Activated T-helper 1 cell treated with anti-CD3 and anti-CD28 coated beads, Interleukin-12 subunit alpha, Interleukin-12 subunit beta, Interleukin-2, Interleukin-4 antibody, amounts not matched to agents 30 ng/mL and 10 ng/mL and 1 ng/mL, durations not matched to agents 14 hours and 24 hours and 36 hours (primary cell): ENCODE measurements around the gene NKX2-2. TPM values are rescaled to one million over a fixed set of nuclear protein-coding genes. Genes with fewer than 3 reads are reported as not detected.
A peak's percentile ranks its signal among the peaks of the same experiment; 100 is the strongest.

Source experiments
- DNase-seq: peaks from one replicate; pipeline ENCODE4 v3.0.0; 2021; ENCODE audit warnings: low spot score
- H3K27ac Mint-ChIP-seq: one replicate; pipeline ENCODE4 v1.8.0; 2021; ENCODE audit warnings: mild to moderate bottlenecking, mixed read lengths
- H3K27me3 Mint-ChIP-seq: one replicate; pipeline ENCODE4 v1.8.0; 2022; ENCODE audit warnings: mild to moderate bottlenecking, moderate library complexity, mixed read lengths; ENCODE audit not compliant: insufficient read depth
- H3K36me3 Mint-ChIP-seq: one replicate; pipeline ENCODE4 v1.8.0; 2021; ENCODE audit warnings: low read depth, mixed read lengths
- H3K4me1 Mint-ChIP-seq: one replicate; pipeline ENCODE4 v1.8.0; 2021; ENCODE audit warnings: low read depth, mixed read lengths
- H3K4me3 Mint-ChIP-seq: one replicate; pipeline ENCODE4 v1.8.0; 2021; ENCODE audit warnings: mild to moderate bottlenecking, moderate library complexity, mixed read lengths
- H3K9me3 Mint-ChIP-seq: one replicate; pipeline ENCODE4 v1.8.0; 2021; ENCODE audit warnings: mixed read lengths
- intact Hi-C: fragments of 100-400 bp; cut with micrococcal nuclease; formaldehyde crosslinking; loops from one replicate; pipeline ENCODE4 v1.15.1; 2024
- total RNA-seq: library from RNA; stranded (reverse); gene quantifications from 2 replicates; pipeline ENCODE4 v1.2.3, GENCODE V29; 2022

The NKX2-2 gene
- total RNA-seq, 1 donor from 2014 or later: not detected

DNA sequence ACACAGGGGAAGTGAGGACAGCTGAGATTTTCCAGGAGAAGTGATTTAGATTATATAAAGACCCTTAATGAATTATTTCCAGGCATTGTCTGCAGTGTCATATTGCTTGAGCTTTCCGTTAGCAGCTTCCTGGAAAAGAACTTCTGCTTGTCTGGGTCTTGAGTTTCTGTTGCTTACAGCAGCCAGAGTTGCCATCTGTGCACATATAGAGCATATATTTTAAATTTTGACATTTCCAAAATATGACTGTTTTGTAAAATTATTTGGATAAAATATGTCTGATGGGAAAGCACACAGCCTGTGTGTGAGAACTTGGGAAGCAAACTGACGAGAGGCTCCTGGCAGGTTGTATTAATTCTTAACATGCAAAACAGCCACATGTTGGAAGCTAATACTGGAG lies 21.0 kb upstream of the NKX2-2 start:
- Mint-ChIP-seq H3K9me3 (no peaks in the 10 kb centered on the region), H3K4me3 (no peak overlapping the region), H3K27me3 (peaks cover 13% of the 10 kb centered on the region), H3K4me1 (peaks cover 3% of the 10 kb centered on the region), H3K27ac (no peak overlapping the region), H3K36me3 (no peaks in the 10 kb centered on the region)
- intact Hi-C loops: no loop called here
- DNase-seq: no peak

DNA sequence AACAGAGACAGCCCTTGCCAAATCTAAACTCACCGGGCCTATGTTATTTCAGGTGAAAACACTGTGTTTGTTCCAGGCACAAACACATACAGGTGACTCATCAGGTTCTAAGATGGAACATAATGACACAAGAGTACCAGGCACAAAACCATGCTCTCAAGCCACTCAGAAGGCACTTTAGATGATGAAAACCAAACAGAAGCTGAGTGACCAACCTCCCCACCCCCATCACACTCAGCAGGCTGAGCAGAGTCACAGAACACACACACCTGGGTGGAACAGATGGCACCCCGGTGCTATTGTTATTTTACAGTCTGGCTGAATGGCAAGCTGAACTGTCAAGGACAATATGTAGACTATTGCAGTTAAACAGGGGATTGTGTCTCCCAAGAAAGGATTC lies 20.6 kb upstream of the NKX2-2 start:
- intact Hi-C loops: no loop called here
- H3K36me3 Mint-ChIP-seq: no peaks in the 10 kb centered on the region
- no peak for DNase-seq
- peaks cover 6% of the 10 kb centered on the region for H3K4me1 Mint-ChIP-seq
- H3K9me3 Mint-ChIP-seq: no peaks in the 10 kb centered on the region
- H3K4me3 Mint-ChIP-seq: no peak overlapping the region
- H3K27me3 Mint-ChIP-seq: peaks cover 13% of the 10 kb centered on the region
- H3K27ac Mint-ChIP-seq: no peak overlapping the region

- Mint-ChIP-seq H3K9me3 (no peaks in the 10 kb centered on the region), H3K36me3 (no peaks in the 10 kb centered on the region), H3K27ac (no peak overlapping the region), H3K4me1 (peaks cover 6% of the 10 kb centered on the region), H3K27me3 (peaks cover 37% of the 10 kb centered on the region), H3K4me3 (no peak overlapping the region)
- intact Hi-C loops: loop anchor here (1.0 kb wide), 2 partner anchors 42 to 85 kb away; no protein-coding TSS in a partner anchor
- DNase-seq: no peak
These were observed 16.0 kb upstream of the NKX2-2 start for GRCh38 chr20:21529863-21530262.

DNA sequence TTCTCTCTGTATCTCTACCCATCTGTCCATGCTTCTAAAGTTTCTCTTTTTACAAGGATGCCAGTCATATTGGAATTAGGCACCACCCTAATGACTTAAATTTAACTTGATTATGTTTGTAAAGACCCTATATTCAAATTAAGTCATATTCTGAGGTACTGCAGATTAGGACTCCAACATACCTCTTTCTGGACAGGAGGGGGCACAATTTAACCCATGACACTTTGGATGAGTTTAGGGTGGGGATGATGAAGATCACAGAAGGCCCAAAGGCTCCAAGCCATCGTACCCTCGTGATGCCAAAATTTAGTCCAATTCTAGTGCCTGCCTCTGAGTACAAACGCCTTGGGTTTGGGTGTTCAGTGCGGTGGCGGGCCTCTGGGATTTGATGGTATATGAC lies 15.0 kb upstream of the NKX2-2 start:
- peaks cover 6% of the 10 kb centered on the region for H3K4me1 Mint-ChIP-seq
- H3K27me3 Mint-ChIP-seq: peaks cover 40% of the 10 kb centered on the region
- no peak overlapping the region for H3K4me3 Mint-ChIP-seq
- no peak for DNase-seq
- H3K36me3 Mint-ChIP-seq: no peaks in the 10 kb centered on the region
- no peaks in the 10 kb centered on the region for H3K9me3 Mint-ChIP-seq
- intact Hi-C loops: loop anchor here (1.0 kb wide), 1 partner anchor 43 kb away; no protein-coding TSS in a partner anchor
- no peak overlapping the region for H3K27ac Mint-ChIP-seq

DNA sequence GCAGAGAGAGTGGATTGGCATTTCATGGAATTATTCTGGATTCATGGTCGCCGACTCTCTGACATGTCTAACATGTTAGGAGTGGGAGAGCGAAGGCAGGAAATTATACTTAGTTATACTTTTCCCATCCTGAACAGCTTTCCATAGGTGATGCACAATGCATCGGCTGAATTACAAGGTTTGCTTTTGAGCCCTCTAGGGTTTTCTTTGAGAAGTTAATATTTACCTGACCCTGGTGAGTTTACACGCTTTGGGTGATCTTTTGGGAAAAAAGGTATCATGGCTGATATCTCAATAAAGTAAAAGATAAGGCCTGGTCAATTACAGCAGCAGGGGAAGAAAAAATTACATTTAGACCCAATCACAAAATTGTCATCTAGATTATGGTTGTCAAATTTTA lies 14.0 kb upstream of the NKX2-2 start:
- no peak overlapping the region for H3K4me3 Mint-ChIP-seq
- DNase-seq: no peak
- no peaks in the 10 kb centered on the region for H3K9me3 Mint-ChIP-seq
- no peak overlapping the region for H3K27ac Mint-ChIP-seq
- H3K27me3 Mint-ChIP-seq: peaks cover 50% of the 10 kb centered on the region
- peaks cover 6% of the 10 kb centered on the region for H3K4me1 Mint-ChIP-seq
- no peaks in the 10 kb centered on the region for H3K36me3 Mint-ChIP-seq
- intact Hi-C loops: no loop called here

- no peak overlapping the region for H3K4me3 Mint-ChIP-seq
- H3K27ac Mint-ChIP-seq: no peak overlapping the region
- no peaks in the 10 kb centered on the region for H3K9me3 Mint-ChIP-seq
- H3K4me1 Mint-ChIP-seq: peaks cover 6% of the 10 kb centered on the region
- intact Hi-C loops: no loop called here
- DNase-seq: no peak
- H3K36me3 Mint-ChIP-seq: no peaks in the 10 kb centered on the region
- H3K27me3 Mint-ChIP-seq: peaks cover 49% of the 10 kb centered on the region
These were observed 12.9 kb upstream of the NKX2-2 start for GRCh38 chr20:21526776-21527175.

GRCh38 chr20:21523895-21524294 lies 10.0 kb upstream of the NKX2-2 start:
- H3K4me3 Mint-ChIP-seq: no peak overlapping the region
- no peak for DNase-seq
- no peak overlapping the region for H3K27ac Mint-ChIP-seq
- intact Hi-C loops: loop anchor here (2.0 kb wide), 1 partner anchor 17 kb away; no protein-coding TSS in a partner anchor
- H3K4me1 Mint-ChIP-seq: peaks cover 5% of the 10 kb centered on the region
- no peaks in the 10 kb centered on the region for H3K9me3 Mint-ChIP-seq
- peaks cover 75% of the 10 kb centered on the region for H3K27me3 Mint-ChIP-seq
- no peaks in the 10 kb centered on the region for H3K36me3 Mint-ChIP-seq

GRCh38 chr20:21523281-21523868 lies 9.5 kb upstream of the NKX2-2 start:
- Mint-ChIP-seq H3K27ac (peak overlapping the region; percentile 37), H3K4me3 (no peak overlapping the region), H3K27me3 (peaks cover 79% of the 10 kb centered on the region), H3K9me3 (no peaks in the 10 kb centered on the region), H3K4me1 (peaks cover 5% of the 10 kb centered on the region), H3K36me3 (no peaks in the 10 kb centered on the region)
- DNase-seq: no peak
- intact Hi-C loops: loop anchor here (2.0 kb wide), 1 partner anchor 17 kb away; no protein-coding TSS in a partner anchor

DNA sequence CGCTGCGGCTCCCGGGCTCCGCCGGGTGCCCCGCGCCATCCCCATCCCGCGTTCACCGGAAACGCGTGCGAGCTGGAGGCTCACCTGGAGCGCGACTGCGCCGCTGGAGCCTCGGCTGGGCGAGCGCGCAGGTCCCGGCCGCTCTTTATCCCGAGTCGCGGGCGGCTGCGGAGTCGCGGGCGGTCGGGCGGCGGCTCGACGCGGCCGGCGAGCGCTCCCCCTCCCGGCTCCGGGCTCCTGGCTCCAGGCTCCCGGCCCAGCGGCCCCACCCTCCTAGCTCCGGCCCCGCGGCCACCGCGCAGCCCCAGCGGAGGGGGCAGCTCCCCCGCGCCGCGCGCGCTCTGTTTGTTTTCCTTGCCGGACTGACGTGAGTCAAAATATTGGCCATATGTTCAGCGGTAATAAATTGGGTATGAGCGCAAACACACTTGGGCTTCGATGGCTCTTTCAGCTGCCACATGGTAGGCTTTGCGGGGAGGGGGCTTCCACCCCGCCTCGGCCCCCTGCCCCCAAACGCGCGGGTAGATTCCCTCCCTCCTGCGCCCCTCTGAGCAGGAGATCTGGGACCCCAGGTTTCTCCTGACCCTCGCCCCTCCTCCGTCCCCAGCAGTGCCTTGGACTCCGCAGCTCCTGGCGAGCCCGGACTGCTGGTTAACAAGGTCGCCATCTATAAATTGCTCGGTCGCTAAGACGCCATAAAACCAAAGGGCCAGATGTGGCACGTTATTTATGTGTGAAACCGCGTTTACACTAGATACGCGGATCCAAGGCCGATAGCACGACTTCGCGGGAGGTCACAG lies 8.8 kb upstream of the NKX2-2 start:
- intact Hi-C loops: loop anchor here (2.0 kb wide), 1 partner anchor 16 kb away; no protein-coding TSS in a partner anchor
- Mint-ChIP-seq H3K9me3 (no peaks in the 10 kb centered on the region), H3K27me3 (peaks cover 82% of the 10 kb centered on the region), H3K27ac (peak overlapping the region; percentile 32), H3K36me3 (peaks cover 2% of the 10 kb centered on the region), H3K4me3 (no peak overlapping the region), H3K4me1 (peaks cover 5% of the 10 kb centered on the region)
- DNase-seq: no peak

DNA sequence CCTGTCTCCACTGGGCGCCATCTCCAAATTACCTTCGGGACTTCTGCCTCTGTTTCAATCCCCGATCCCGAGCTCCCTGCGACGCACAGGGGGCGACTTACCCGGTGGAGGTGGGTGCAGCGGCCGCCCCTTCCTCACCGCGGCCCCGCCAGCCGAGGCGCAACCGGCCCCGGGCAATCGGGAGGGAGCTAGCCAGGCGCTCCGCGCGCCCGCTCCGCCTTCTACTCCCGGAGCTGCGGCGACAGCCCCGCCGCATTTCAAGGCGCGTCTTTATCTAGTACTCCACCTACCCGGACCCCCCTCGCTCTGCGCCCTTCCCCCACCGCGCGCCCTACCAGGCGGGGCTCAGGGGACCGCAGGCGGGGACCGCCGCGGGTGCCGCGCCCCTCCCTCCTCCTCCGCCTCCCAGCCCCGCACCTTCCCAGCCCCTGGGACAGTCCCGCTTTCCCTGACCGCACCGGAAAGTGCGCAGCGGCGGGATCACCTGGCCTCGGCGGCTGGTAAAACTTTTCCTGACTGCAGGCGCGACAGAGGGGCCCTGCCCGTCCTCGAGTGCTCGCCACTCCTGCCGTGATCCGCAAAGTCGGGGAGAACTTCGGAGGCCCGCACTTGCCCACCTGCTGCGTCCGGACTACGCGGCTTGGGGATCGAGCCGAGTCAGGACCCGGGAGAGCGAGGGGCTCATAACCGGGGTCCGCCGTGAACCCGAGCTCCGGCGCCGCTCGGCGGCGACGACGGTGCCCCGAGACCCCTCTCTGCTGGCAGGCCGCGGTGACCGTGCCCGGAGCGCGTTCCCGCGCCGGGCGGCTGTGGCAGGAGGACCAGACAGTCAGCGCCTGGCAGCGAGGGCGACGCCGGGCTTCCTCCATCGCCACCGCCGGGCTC lies 8.0 kb upstream of the NKX2-2 start:
- Mint-ChIP-seq H3K9me3 (no peaks in the 10 kb centered on the region), H3K27me3 (peaks cover 83% of the 10 kb centered on the region), H3K4me1 (peaks cover 5% of the 10 kb centered on the region), H3K4me3 (no peak overlapping the region), H3K36me3 (peaks cover 2% of the 10 kb centered on the region), H3K27ac (peak overlapping the region; percentile 76)
- intact Hi-C loops: loop anchor here (1.0 to 2.0 kb wide), 3 partner anchors 11 to 1055 kb away; no protein-coding TSS in a partner anchor
- no peak for DNase-seq

GRCh38 chr20:21520702-21521595 lies 7.1 kb upstream of the NKX2-2 start:
- no peak for DNase-seq
- Mint-ChIP-seq H3K27me3 (peaks cover 83% of the 10 kb centered on the region), H3K4me1 (peaks cover 5% of the 10 kb centered on the region), H3K9me3 (no peaks in the 10 kb centered on the region), H3K4me3 (no peak overlapping the region), H3K36me3 (peaks cover 3% of the 10 kb centered on the region), H3K27ac (peak overlapping the region; percentile 76)
- intact Hi-C loops: loop anchor here (1.0 to 2.0 kb wide), 2 partner anchors 10 to 1056 kb away; no protein-coding TSS in a partner anchor

GRCh38 chr20:21519136-21519584 lies 5.3 kb upstream of the NKX2-2 start:
- Mint-ChIP-seq H3K9me3 (no peaks in the 10 kb centered on the region), H3K4me3 (no peak overlapping the region), H3K27ac (peak overlapping the region; percentile 80), H3K27me3 (peaks cover 74% of the 10 kb centered on the region), H3K4me1 (peaks cover 5% of the 10 kb centered on the region), H3K36me3 (peaks cover 3% of the 10 kb centered on the region)
- DNase-seq: no peak
- intact Hi-C loops: no loop called here
